ENCODE results near the gene EPDR1. TPM values are rescaled to one million over a fixed set of nuclear protein-coding genes. Genes with fewer than 3 reads are reported as not detected.

The EPDR1 gene
- total RNA-seq, 1 experiment from 2014 or later, result 5.3 TPM

- WGBS (ENCODE audit: extremely low coverage, insufficient read length, low lambda C conversion rate), result no CpG with 5 or more reads among the region's 2 CpGs
- Histone ChIP-seq H4K20me1 (ENCODE audit: control insufficient read depth, insufficient read depth, insufficient read length) (no peaks in the 10 kb centered on the region), H3K9me3 (ENCODE audit: control insufficient read depth, low read depth, low read length) (no peaks in the 10 kb centered on the region), H4K8ac (replicated peaks; ENCODE audit: insufficient read length, low read depth, low read length) (no peak overlapping the region), H3K14ac (ENCODE audit: insufficient read depth, low read length) (no peak overlapping the region), H2BK5ac (ENCODE audit: insufficient read length, low read length) (no peak overlapping the region), H2AK5ac (ENCODE audit: insufficient read length, low read length) (no peak overlapping the region), H3K4ac (ENCODE audit: low read depth, low read length) (no peak overlapping the region), H2BK20ac (ENCODE audit: low read depth, low read length, poor library complexity, severe bottlenecking) (no peak overlapping the region), H2AFZ (ENCODE audit: low read length) (no peak overlapping the region), H3K79me1 (ENCODE audit: insufficient read depth, low read depth, low read length, poor library complexity, severe bottlenecking) (no peaks in the 10 kb centered on the region), H3K23ac (ENCODE audit: insufficient read length, low read depth, low read length) (no peak overlapping the region), H2BK120ac (ENCODE audit: low read depth, low read length, poor library complexity, severe bottlenecking) (no peak overlapping the region), H3K18ac (ENCODE audit: insufficient read length, low read depth, low read length) (no peak overlapping the region), H4K91ac (ENCODE audit: insufficient read length, low read depth, low read length) (no peak overlapping the region), H3K27ac (ENCODE audit: insufficient read length, low read depth, low read length) (no peak overlapping the region), H3K4me1 (ENCODE audit: insufficient read depth, low read length) (no peaks in the 10 kb centered on the region), H3K56ac (ENCODE audit: insufficient read length, low read depth, low read length) (no peak overlapping the region), H4K5ac (ENCODE audit: insufficient read length, low read depth, low read length) (no peak overlapping the region), H3K27me3 (ENCODE audit: insufficient read depth, low read length) (no peaks in the 10 kb centered on the region), H3K9ac (ENCODE audit: extremely low read depth, insufficient read length, low read length) (no peak overlapping the region), H2BK15ac (ENCODE audit: low read depth, low read length) (no peak overlapping the region), H3K23me2 (ENCODE audit: insufficient read length, low read depth, low read length, poor library complexity, severe bottlenecking) (no peaks in the 10 kb centered on the region), H3K79me2 (ENCODE audit: insufficient read depth, low read length) (0 out of 2 replicates have a peak, but pooled peaks cover 1% of the 10 kb centered on the region), H3T11ph (ENCODE audit: low read length) (no peak overlapping the region), H2BK12ac (ENCODE audit: insufficient read length, low read depth, low read length) (no peak overlapping the region), H3K4me2 (ENCODE audit: insufficient read depth, insufficient read length, low read length) (no peak overlapping the region)
- Mint-ChIP-seq H3K4me1 (no peaks in the 10 kb centered on the region), H3K4me3 (no peak overlapping the region), H3K27me3 (ENCODE audit: low read depth) (no peaks in the 10 kb centered on the region), H3K36me3 (ENCODE audit: insufficient read depth in 1 of 3, low read depth in 3 of 3) (peaks cover 2 to 7% (median 4%) of the 10 kb centered on the region in 3 experiments; a peak in 5 of 7 replicates), H3K27ac (no peak overlapping the region), H3K9me3 (peaks cover 6 to 10% of the 10 kb centered on the region in 2 experiments; a peak in 4 of 5 replicates)
- DNase-seq, result no peak
- no peak for TF ChIP-seq CTCF (conservative IDR thresholded peaks at IDR 0.05)
Measured at GRCh38 chr7:37927773-37928444, 7.5 kb downstream of the EPDR1 start.

All from H9 (cell line).